ENCODE results near the gene CCDC78.

CCDC78 gene

GRCh38 chr16:739560-740458, 13.6 kb upstream of the CCDC78 start:
- Histone ChIP-seq H3K27me3 (ENCODE audit: control insufficient read depth in 1 of 2, insufficient read depth in 2 of 2, low read length in 2 of 2) (no peaks in the 10 kb centered on the region), H3K27ac (ENCODE audit: low read depth, low read length) (no peak overlapping the region), H3K36me3 (ENCODE audit: control insufficient read depth in 1 of 2, insufficient read depth in 2 of 2, low read length in 2 of 2) (peaks cover 16 to 33% of the 10 kb centered on the region in 2 donors), H3K4me1 (ENCODE audit: control insufficient read depth in 1 of 2, insufficient read depth in 2 of 2, low read length in 2 of 2) (peaks cover 4 to 11% of the 10 kb centered on the region in 2 donors), H3K9ac (ENCODE audit: low read depth in 1 of 2, low read length in 2 of 2) (peak overlapping the region; percentile 74 to 88), H3K9me3 (ENCODE audit: control insufficient read depth in 1 of 2, low read length in 2 of 2) (no peaks in the 10 kb centered on the region), H3K4me3 (ENCODE audit: low read depth in 1 of 2, low read length in 2 of 2) (peak overlapping the region; percentile 80 to 83)

DNA sequence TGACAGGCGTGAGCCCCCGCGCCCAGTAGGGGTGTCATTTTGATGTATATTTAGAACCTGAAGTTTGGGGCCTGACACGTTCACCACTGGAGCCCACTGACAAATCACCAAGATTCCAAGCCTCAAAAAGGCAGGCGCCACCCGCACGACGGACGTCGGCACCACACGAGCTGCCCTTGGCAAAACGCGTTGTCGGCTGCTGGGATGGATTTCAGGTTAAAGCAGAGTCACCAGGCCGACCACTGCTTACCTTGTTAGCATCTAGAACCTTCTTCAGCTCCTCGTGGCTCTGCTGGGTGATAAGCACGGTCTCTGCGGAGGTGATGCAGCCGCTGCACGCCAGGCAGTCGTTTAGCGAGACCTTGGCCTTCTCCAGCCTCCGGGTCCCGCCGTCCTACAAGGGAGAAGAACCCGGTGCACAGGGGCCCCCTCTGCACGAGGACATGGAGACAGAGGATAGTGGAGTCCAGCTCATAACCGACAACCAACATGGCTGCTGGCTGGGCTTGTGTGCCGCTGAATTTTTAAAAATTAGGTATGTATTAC, 10.8 kb upstream of the CCDC78 start:
- H3K9me3 ChIP-seq (ENCODE audit: control insufficient read depth in 1 of 2, low read length in 2 of 2): no peaks in the 10 kb centered on the region
- no peak overlapping the region for H3K27ac ChIP-seq (ENCODE audit: low read depth, low read length)
- no peak overlapping the region for H3K9ac ChIP-seq (ENCODE audit: low read depth in 1 of 2, low read length in 2 of 2)
- peaks cover 4 to 11% of the 10 kb centered on the region in 2 donors for H3K4me1 ChIP-seq (ENCODE audit: control insufficient read depth in 1 of 2, insufficient read depth in 2 of 2, low read length in 2 of 2)
- H3K36me3 ChIP-seq (ENCODE audit: control insufficient read depth in 1 of 2, insufficient read depth in 2 of 2, low read length in 2 of 2): peaks cover 28 to 56% of the 10 kb centered on the region in 2 donors
- H3K27me3 ChIP-seq (ENCODE audit: control insufficient read depth in 1 of 2, insufficient read depth in 2 of 2, low read length in 2 of 2): no peaks in the 10 kb centered on the region
- H3K4me3 ChIP-seq (ENCODE audit: low read depth in 1 of 2, low read length in 2 of 2): no peak overlapping the region

- peaks cover 34 to 56% of the 10 kb centered on the region in 2 donors for H3K36me3 ChIP-seq (ENCODE audit: control insufficient read depth in 1 of 2, insufficient read depth in 2 of 2, low read length in 2 of 2)
- H3K4me1 ChIP-seq (ENCODE audit: control insufficient read depth in 1 of 2, insufficient read depth in 2 of 2, low read length in 2 of 2): peaks cover 4 to 11% of the 10 kb centered on the region in 2 donors
- H3K4me3 ChIP-seq (ENCODE audit: low read depth in 1 of 2, low read length in 2 of 2): no peak overlapping the region
- no peak overlapping the region for H3K9ac ChIP-seq (ENCODE audit: low read depth in 1 of 2, low read length in 2 of 2)
- no peaks in the 10 kb centered on the region for H3K9me3 ChIP-seq (ENCODE audit: control insufficient read depth in 1 of 2, low read length in 2 of 2)
- H3K27me3 ChIP-seq (ENCODE audit: control insufficient read depth in 1 of 2, insufficient read depth in 2 of 2, low read length in 2 of 2): no peaks in the 10 kb centered on the region
- no peak overlapping the region for H3K27ac ChIP-seq (ENCODE audit: low read depth, low read length)
Measured at GRCh38 chr16:735982-736453, 9.8 kb upstream of the CCDC78 start.

GRCh38 chr16:734981-735881, 9.0 kb upstream of the CCDC78 start:
- Histone ChIP-seq H3K4me3 (ENCODE audit: low read depth in 1 of 2, low read length in 2 of 2) (no peak overlapping the region), H3K27me3 (ENCODE audit: control insufficient read depth in 1 of 2, insufficient read depth in 2 of 2, low read length in 2 of 2) (no peaks in the 10 kb centered on the region), H3K36me3 (ENCODE audit: control insufficient read depth in 1 of 2, insufficient read depth in 2 of 2, low read length in 2 of 2) (peaks cover 34 to 56% of the 10 kb centered on the region in 2 donors), H3K9ac (ENCODE audit: low read depth in 1 of 2, low read length in 2 of 2) (no peak overlapping the region), H3K9me3 (ENCODE audit: control insufficient read depth in 1 of 2, low read length in 2 of 2) (no peaks in the 10 kb centered on the region), H3K4me1 (ENCODE audit: control insufficient read depth in 1 of 2, insufficient read depth in 2 of 2, low read length in 2 of 2) (peaks cover 4 to 9% of the 10 kb centered on the region in 2 donors), H3K27ac (ENCODE audit: low read depth, low read length) (no peak overlapping the region)

- Histone ChIP-seq H3K4me3 (ENCODE audit: low read depth in 1 of 2, low read length in 2 of 2) (no peak overlapping the region), H3K9me3 (ENCODE audit: control insufficient read depth in 1 of 2, low read length in 2 of 2) (no peaks in the 10 kb centered on the region), H3K9ac (ENCODE audit: low read depth in 1 of 2, low read length in 2 of 2) (no peak overlapping the region), H3K27me3 (ENCODE audit: control insufficient read depth in 1 of 2, insufficient read depth in 2 of 2, low read length in 2 of 2) (no peaks in the 10 kb centered on the region), H3K36me3 (ENCODE audit: control insufficient read depth in 1 of 2, insufficient read depth in 2 of 2, low read length in 2 of 2) (peaks cover 34 to 56% of the 10 kb centered on the region in 2 donors), H3K27ac (ENCODE audit: low read depth, low read length) (no peak overlapping the region), H3K4me1 (ENCODE audit: control insufficient read depth in 1 of 2, insufficient read depth in 2 of 2, low read length in 2 of 2) (peaks cover 0 to under 1% of the 10 kb centered on the region in 2 donors)
Measured at GRCh38 chr16:734208-734980, 8.2 kb upstream of the CCDC78 start.

GRCh38 chr16:733382-734207, 7.4 kb upstream of the CCDC78 start:
- Histone ChIP-seq H3K36me3 (ENCODE audit: control insufficient read depth in 1 of 2, insufficient read depth in 2 of 2, low read length in 2 of 2) (peaks cover 34 to 56% of the 10 kb centered on the region in 2 donors), H3K9ac (ENCODE audit: low read depth in 1 of 2, low read length in 2 of 2) (no peak overlapping the region), H3K9me3 (ENCODE audit: control insufficient read depth in 1 of 2, low read length in 2 of 2) (no peaks in the 10 kb centered on the region), H3K4me1 (ENCODE audit: control insufficient read depth in 1 of 2, insufficient read depth in 2 of 2, low read length in 2 of 2) (peaks cover 0 to under 1% of the 10 kb centered on the region in 2 donors), H3K4me3 (ENCODE audit: low read depth in 1 of 2, low read length in 2 of 2) (no peak overlapping the region), H3K27me3 (ENCODE audit: control insufficient read depth in 1 of 2, insufficient read depth in 2 of 2, low read length in 2 of 2) (no peaks in the 10 kb centered on the region), H3K27ac (ENCODE audit: low read depth, low read length) (no peak overlapping the region)

GRCh38 chr16:732936-733335, 6.7 kb upstream of the CCDC78 start:
- Histone ChIP-seq H3K9ac (ENCODE audit: low read depth in 1 of 2, low read length in 2 of 2) (no peak overlapping the region), H3K4me1 (ENCODE audit: control insufficient read depth in 1 of 2, insufficient read depth in 2 of 2, low read length in 2 of 2) (peaks cover 0 to 4% of the 10 kb centered on the region in 2 donors), H3K4me3 (ENCODE audit: low read depth in 1 of 2, low read length in 2 of 2) (no peak overlapping the region), H3K27me3 (ENCODE audit: control insufficient read depth in 1 of 2, insufficient read depth in 2 of 2, low read length in 2 of 2) (no peaks in the 10 kb centered on the region), H3K27ac (ENCODE audit: low read depth, low read length) (no peak overlapping the region), H3K9me3 (ENCODE audit: control insufficient read depth in 1 of 2, low read length in 2 of 2) (no peaks in the 10 kb centered on the region), H3K36me3 (ENCODE audit: control insufficient read depth in 1 of 2, insufficient read depth in 2 of 2, low read length in 2 of 2) (peaks cover 34 to 54% of the 10 kb centered on the region in 2 donors)

DNA sequence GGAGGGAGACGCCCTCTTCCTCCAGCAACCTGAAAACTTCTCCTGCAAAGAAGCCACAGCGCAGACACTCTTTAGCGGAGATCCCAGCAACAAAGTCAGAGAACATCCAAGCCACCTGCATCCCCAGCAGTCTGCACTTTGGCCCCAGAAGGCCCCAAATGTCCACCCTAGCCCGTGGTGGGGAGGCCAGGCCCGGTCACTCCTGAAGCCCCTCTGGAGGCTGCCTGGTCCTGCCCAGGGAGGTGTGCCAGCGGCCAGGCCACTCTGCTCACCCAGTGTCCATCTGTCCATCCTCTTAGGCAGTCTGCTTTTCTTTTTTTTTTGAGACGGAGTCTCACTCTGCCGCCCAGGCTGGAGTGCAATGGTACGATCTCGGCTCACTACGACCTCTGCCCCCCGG, 6.1 kb upstream of the CCDC78 start:
- Histone ChIP-seq H3K36me3 (ENCODE audit: control insufficient read depth in 1 of 2, insufficient read depth in 2 of 2, low read length in 2 of 2) (peaks cover 34 to 48% of the 10 kb centered on the region in 2 donors), H3K9me3 (ENCODE audit: control insufficient read depth in 1 of 2, low read length in 2 of 2) (no peaks in the 10 kb centered on the region), H3K9ac (ENCODE audit: low read depth in 1 of 2, low read length in 2 of 2) (no peak overlapping the region), H3K27ac (ENCODE audit: low read depth, low read length) (no peak overlapping the region), H3K27me3 (ENCODE audit: control insufficient read depth in 1 of 2, insufficient read depth in 2 of 2, low read length in 2 of 2) (peaks cover 0 to 3% of the 10 kb centered on the region in 2 donors), H3K4me3 (ENCODE audit: low read depth in 1 of 2, low read length in 2 of 2) (no peak overlapping the region), H3K4me1 (ENCODE audit: control insufficient read depth in 1 of 2, insufficient read depth in 2 of 2, low read length in 2 of 2) (peaks cover 0 to 8% of the 10 kb centered on the region in 2 donors)
